OCI-LY1 (cell line): ENCODE results near the gene RCAN1.
"Not testable (repeated sequence)": the region's sequence is repeated elsewhere in the genome, so short reads cannot be mapped to it uniquely, and the experiment has no call there.

Source experiments
- H2AFZ ChIP-seq: fragments of 200-600 bp; sonication (generic), shearing (Covaris generic); 2 replicates; pipeline ENCODE4 v1.6.0; 2014; ENCODE audit warnings: antibody characterized with exemption, mild to moderate bottlenecking, low read length
- H3F3A ChIP-seq: fragments of 200-600 bp; sonication (generic), shearing (Covaris generic); 2 replicates; pipeline ENCODE4 v1.6.0; 2014; ENCODE audit warnings: mild to moderate bottlenecking, antibody characterized with exemption, low read length, moderate library complexity; ENCODE audit not compliant: insufficient read depth
- H3K27ac ChIP-seq: fragments of 200-600 bp; sonication (generic); 2 replicates; pipeline ENCODE4 v1.5.1; 2014; ENCODE audit warnings: low read length, mixed run types, mild to moderate bottlenecking, low read depth; ENCODE audit not compliant: poor library complexity, severe bottlenecking
- H3K27me3 ChIP-seq: fragments of 200-600 bp; sonication (generic); 2 replicates; pipeline ENCODE4 v1.6.0; 2014; ENCODE audit warnings: antibody characterized with exemption, mild to moderate bottlenecking, low read length, moderate library complexity; ENCODE audit not compliant: insufficient read depth
- H3K36me3 ChIP-seq: fragments of 200-600 bp; sonication (generic); 2 replicates; pipeline ENCODE4 v1.6.1; 2014; ENCODE audit warnings: mild to moderate bottlenecking, antibody characterized with exemption, low read length, moderate library complexity, mixed read lengths; ENCODE audit not compliant: insufficient read depth
- H3K4me1 ChIP-seq: fragments of 200-600 bp; sonication (generic); 2 replicates; pipeline ENCODE4 v1.5.1; 2014; ENCODE audit warnings: mild to moderate bottlenecking, low read length, moderate library complexity; ENCODE audit not compliant: insufficient read depth, severe bottlenecking
- H3K4me2 ChIP-seq: fragments of 200-600 bp; sonication (generic), shearing (Covaris generic); 2 replicates; pipeline ENCODE4 v1.6.1; 2014; ENCODE audit warnings: low read length
- H3K4me3 ChIP-seq: fragments of 200-600 bp; sonication (generic); 2 replicates; pipeline ENCODE4 v1.5.1; 2014; ENCODE audit warnings: low read length, low read depth, mild to moderate bottlenecking, mixed read lengths; ENCODE audit not compliant: poor library complexity, severe bottlenecking
- H3K79me2 ChIP-seq: fragments of 200-600 bp; shearing (Covaris generic); 2 replicates; pipeline ENCODE4 v1.6.1; 2016; ENCODE audit warnings: mixed run types, low read length, mixed read lengths; ENCODE audit not compliant: insufficient read depth
- H3K9ac ChIP-seq: fragments of 200-600 bp; sonication (generic), shearing (Covaris generic); 2 replicates; pipeline ENCODE4 v1.6.1; 2014; ENCODE audit warnings: mild to moderate bottlenecking, low read length, mixed read lengths
- H3K9me2 ChIP-seq: fragments of 200-600 bp; sonication (generic), shearing (Covaris generic); 2 replicates; pipeline ENCODE4 v1.6.1; 2014; ENCODE audit warnings: low read depth, mild to moderate bottlenecking, low read length, mixed read lengths
- H3K9me3 ChIP-seq: fragments of 200-600 bp; shearing (Covaris generic); 2 replicates; pipeline ENCODE4 v1.6.1; 2014; ENCODE audit warnings: low read length, mixed read lengths
- H4K20me1 ChIP-seq: fragments of 200-600 bp; sonication (generic), shearing (Covaris generic); 2 replicates; pipeline ENCODE4 v1.6.0; 2016; ENCODE audit warnings: mild to moderate bottlenecking, low read length; ENCODE audit not compliant: insufficient read depth
- CTCF ChIP-seq: fragments of 200-600 bp; sonication (generic), shearing (Covaris generic); IDR thresholded peaks from 2 replicates; pipeline ENCODE4 v1.5.1; 2017; ENCODE audit warnings: mild to moderate bottlenecking, antibody characterized with exemption, low read length, moderate library complexity, mixed read lengths
- EZH2 ChIP-seq: fragments of 200-600 bp; sonication (generic), shearing (Covaris generic); IDR thresholded peaks from 2 replicates; pipeline ENCODE4 v1.8.0; 2017; ENCODE audit warnings: borderline replicate concordance, mixed run types, mild to moderate bottlenecking, antibody characterized with exemption, low read length, moderate library complexity, mixed read lengths

Gene RCAN1

DNA sequence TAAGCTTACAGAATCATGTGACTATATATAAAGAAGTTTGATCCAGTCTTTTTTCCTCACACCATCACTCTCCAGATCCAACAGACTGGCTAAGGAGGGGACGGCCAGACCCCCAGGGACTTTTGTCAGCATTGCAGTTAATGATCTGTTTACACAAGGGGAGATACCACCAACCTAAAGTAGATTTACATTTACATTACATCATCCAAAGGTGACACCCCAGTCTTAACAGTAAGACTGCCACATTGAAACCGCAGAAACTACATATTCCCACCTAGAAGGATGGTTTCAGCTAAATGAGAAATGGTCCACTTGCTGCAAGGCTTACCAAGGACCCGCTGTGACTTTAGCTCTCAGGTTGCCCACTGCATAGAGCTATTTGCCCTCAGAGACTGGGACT is 3.4 kb downstream of the RCAN1 start:
- peaks cover 9% of the 10 kb centered on the region; the same call in 1 of the 2 replicates for H3K27me3 ChIP-seq
- no peaks in the 10 kb centered on the region for H3K9me3 ChIP-seq
- no peak overlapping the region for H3K9ac ChIP-seq
- TF ChIP-seq CTCF (no peak), EZH2 (no peak)
- no peaks in the 10 kb centered on the region for H3K9me2 ChIP-seq
- H3K79me2 ChIP-seq: no peaks in the 10 kb centered on the region
- no peak overlapping the region for H3K27ac ChIP-seq
- no peak overlapping the region for H3K4me2 ChIP-seq
- H2AFZ ChIP-seq: no peak overlapping the region
- H4K20me1 ChIP-seq: no peaks in the 10 kb centered on the region
- H3K4me1 ChIP-seq: peaks cover 7% of the 10 kb centered on the region
- H3F3A ChIP-seq: no peaks in the 10 kb centered on the region
- no peak overlapping the region for H3K4me3 ChIP-seq
- no peaks in the 10 kb centered on the region for H3K36me3 ChIP-seq

DNA sequence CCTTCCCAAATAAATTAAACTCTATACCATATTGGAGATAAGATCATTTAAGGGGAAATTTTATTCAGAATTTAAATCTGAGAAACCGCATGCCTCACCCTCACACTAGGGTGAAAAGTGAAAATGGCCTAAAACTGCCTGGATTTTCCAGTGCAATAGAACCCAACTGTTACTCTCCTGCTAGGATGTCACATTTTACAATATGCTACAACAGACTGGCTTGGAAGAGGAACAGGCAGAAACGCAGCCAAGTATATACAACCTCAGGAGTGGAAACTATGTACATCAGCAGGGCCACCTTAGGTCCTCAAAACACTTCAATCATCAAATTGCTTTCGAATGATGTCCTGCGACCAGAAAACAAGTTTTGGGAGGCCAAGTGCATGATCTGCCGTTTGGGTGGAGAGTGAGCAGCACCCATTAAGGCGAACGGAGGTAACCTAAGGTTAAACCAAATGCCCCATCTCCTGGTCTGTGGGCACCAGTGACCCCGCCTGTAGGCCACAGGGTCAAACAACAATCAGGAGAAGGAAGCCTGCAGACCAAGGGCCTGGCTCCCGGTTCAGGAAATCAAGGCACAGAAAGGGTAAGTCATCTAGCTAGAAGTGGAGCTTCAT is 4.9 kb downstream of the RCAN1 start:
- TF ChIP-seq CTCF (no peak), EZH2 (no peak)
- Histone ChIP-seq H3K4me2 (no peak overlapping the region), H3K27me3 (peaks cover 9% of the 10 kb centered on the region; the same call in 1 of the 2 replicates), H3K79me2 (no peaks in the 10 kb centered on the region), H2AFZ (no peak overlapping the region), H3K4me3 (no peak overlapping the region), H3K9ac (no peak overlapping the region), H3K9me3 (no peaks in the 10 kb centered on the region), H3F3A (no peaks in the 10 kb centered on the region), H4K20me1 (no peaks in the 10 kb centered on the region), H3K9me2 (no peaks in the 10 kb centered on the region), H3K4me1 (peaks cover 7% of the 10 kb centered on the region), H3K27ac (no peak overlapping the region), H3K36me3 (no peaks in the 10 kb centered on the region)

GRCh38 chr21:34609244-34609932 is 5.5 kb downstream of the RCAN1 start:
- Histone ChIP-seq H3K4me1 (peaks cover 7% of the 10 kb centered on the region), H3F3A (no peaks in the 10 kb centered on the region), H3K79me2 (no peaks in the 10 kb centered on the region), H3K4me2 (no peak overlapping the region), H3K9ac (no peak overlapping the region), H3K36me3 (no peaks in the 10 kb centered on the region), H3K4me3 (no peak overlapping the region), H3K9me2 (no peaks in the 10 kb centered on the region), H4K20me1 (no peaks in the 10 kb centered on the region), H3K9me3 (no peaks in the 10 kb centered on the region), H3K27me3 (peaks cover 9% of the 10 kb centered on the region; the same call in 1 of the 2 replicates), H2AFZ (no peak overlapping the region), H3K27ac (no peak overlapping the region)
- TF ChIP-seq EZH2: no peak
- TF ChIP-seq CTCF: no peak

GRCh38 chr21:34607376-34607775 is 7.5 kb downstream of the RCAN1 start:
- H3K4me1 ChIP-seq, H3K79me2 ChIP-seq, H3K9me2 ChIP-seq, H3K4me3 ChIP-seq, H3K9ac ChIP-seq, H3K27me3 ChIP-seq, H3K36me3 ChIP-seq, H3K9me3 ChIP-seq, H2AFZ ChIP-seq, H3K27ac ChIP-seq, H3K4me2 ChIP-seq, H4K20me1 ChIP-seq, H3F3A ChIP-seq: not testable (repeated sequence)
